ENCODE data around the gene STAP1. TPM values are rescaled to one million over a fixed set of nuclear protein-coding genes. Genes with fewer than 3 reads are reported as not detected.
A peak's percentile ranks its signal among the peaks of the same experiment; 100 is the strongest.

STAP1 gene
- total RNA-seq, 1 donor from 2014 or later: 1.7 TPM

DNA sequence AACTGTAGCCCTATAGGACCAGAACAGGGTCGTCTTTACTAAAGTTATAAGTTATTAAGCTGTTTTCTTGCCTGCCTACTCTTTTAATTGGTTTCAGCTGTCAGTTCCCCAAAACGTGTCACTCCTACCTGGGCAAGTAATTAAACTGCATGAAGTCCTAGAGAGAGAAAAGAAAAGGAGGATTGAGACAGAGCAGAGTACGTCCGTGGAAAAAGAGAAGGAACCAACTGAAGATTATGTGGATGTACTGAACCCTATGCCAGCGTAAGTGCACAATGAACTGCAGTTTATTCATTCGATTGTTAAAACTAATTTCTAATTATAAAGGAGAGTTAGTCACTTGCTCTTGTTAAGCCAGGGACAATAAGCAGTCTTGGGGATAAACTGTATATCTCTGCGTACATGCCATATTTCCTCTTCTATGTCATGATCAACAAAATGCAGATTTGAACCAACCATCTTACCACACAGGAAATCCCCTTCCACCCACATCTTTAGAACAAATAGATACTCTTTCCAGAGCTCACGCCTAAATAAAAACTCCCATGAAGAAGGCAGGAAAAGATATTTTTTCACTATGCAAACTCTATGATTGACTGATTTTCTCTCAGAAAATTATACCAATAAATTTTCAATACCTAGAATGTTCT lies 22.8 kb downstream of the STAP1 start:
- intact Hi-C loops (cut with DNase I): no loop called here
- no peak overlapping the region for H3K27ac ChIP-seq
- H3K4me1 ChIP-seq: no peaks in the 10 kb centered on the region
- TF ChIP-seq, protein P1, sequence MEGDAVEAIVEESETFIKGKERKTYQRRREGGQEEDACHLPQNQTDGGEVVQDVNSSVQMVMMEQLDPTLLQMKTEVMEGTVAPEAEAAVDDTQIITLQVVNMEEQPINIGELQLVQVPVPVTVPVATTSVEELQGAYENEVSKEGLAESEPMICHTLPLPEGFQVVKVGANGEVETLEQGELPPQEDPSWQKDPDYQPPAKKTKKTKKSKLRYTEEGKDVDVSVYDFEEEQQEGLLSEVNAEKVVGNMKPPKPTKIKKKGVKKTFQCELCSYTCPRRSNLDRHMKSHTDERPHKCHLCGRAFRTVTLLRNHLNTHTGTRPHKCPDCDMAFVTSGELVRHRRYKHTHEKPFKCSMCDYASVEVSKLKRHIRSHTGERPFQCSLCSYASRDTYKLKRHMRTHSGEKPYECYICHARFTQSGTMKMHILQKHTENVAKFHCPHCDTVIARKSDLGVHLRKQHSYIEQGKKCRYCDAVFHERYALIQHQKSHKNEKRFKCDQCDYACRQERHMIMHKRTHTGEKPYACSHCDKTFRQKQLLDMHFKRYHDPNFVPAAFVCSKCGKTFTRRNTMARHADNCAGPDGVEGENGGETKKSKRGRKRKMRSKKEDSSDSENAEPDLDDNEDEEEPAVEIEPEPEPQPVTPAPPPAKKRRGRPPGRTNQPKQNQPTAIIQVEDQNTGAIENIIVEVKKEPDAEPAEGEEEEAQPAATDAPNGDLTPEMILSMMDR (IDR thresholded peaks at IDR 0.05): no peak
- no peaks in the 10 kb centered on the region for H3K27me3 ChIP-seq
- ATAC-seq (no peak), DNase-seq (no peak)
- no peaks in the 10 kb centered on the region for H3K36me3 ChIP-seq
- no peak overlapping the region for H3K4me3 ChIP-seq
- H3K9me3 ChIP-seq: no peaks in the 10 kb centered on the region

GRCh38 chr4:67581913-67582312 lies 23.4 kb downstream of the STAP1 start:
- intact Hi-C loops (cut with DNase I): no loop called here
- no peak overlapping the region for H3K27ac ChIP-seq
- H3K27me3 ChIP-seq: no peaks in the 10 kb centered on the region
- no peaks in the 10 kb centered on the region for H3K4me1 ChIP-seq
- ATAC-seq: no peak
- no peaks in the 10 kb centered on the region for H3K36me3 ChIP-seq
- no peak overlapping the region for H3K4me3 ChIP-seq
- DNase-seq: no peak
- TF ChIP-seq, protein P1 (IDR thresholded peaks at IDR 0.05): no peak
- H3K9me3 ChIP-seq: no peaks in the 10 kb centered on the region

DNA sequence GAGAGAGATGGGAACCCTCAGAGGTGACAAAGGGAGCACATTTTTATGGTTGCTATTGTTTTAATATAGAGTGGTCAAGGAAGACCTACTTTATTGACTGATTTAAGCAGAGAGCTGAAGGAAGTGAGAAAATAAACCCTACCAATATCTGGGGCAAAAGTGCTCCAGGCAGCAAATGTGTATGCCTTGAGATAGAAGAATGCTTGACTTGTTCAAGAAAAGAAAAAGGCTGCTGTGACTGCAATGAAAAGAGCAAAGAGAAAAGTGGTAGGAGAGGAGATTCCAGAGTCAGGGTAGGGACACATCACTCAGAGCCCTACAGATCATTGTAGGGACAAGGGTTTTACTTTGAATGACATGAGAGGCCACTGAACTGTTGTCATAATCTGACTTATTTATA lies 26.0 kb downstream of the STAP1 start:
- no peak for ATAC-seq
- H3K27ac ChIP-seq: no peak overlapping the region
- no peak overlapping the region for H3K4me3 ChIP-seq
- intact Hi-C loops (cut with DNase I): no loop called here
- DNase-seq: no peak
- no peaks in the 10 kb centered on the region for H3K4me1 ChIP-seq
- H3K27me3 ChIP-seq: no peaks in the 10 kb centered on the region
- H3K9me3 ChIP-seq: no peaks in the 10 kb centered on the region
- TF ChIP-seq, protein P1 (IDR thresholded peaks at IDR 0.05): no peak
- no peaks in the 10 kb centered on the region for H3K36me3 ChIP-seq

DNA sequence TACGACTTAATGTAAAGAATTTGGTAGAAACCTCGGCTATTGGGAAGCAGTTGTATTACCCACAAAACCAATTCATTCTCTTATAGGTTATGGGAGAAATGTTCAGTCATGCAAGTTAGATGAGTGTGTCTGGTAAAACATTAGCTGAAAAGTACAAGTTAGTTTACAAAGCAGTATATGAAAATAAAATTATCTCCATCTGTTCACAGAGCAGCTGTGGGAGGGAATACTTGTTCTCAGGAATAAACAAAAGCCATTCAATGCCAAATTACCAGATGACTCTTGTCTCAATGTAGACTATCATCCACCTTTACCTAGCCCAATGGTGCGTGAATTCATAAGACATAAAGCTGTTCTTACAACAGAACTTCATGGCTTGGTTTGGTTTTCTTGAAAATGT lies 28.6 kb downstream of the STAP1 start:
- Histone ChIP-seq H3K9me3 (no peaks in the 10 kb centered on the region), H3K27ac (no peak overlapping the region), H3K36me3 (no peaks in the 10 kb centered on the region), H3K4me3 (no peak overlapping the region), H3K27me3 (no peaks in the 10 kb centered on the region), H3K4me1 (no peaks in the 10 kb centered on the region)
- DNase-seq (no peak), ATAC-seq (no peak)
- TF ChIP-seq, protein P1 (IDR thresholded peaks at IDR 0.05): no peak
- intact Hi-C loops (cut with DNase I): no loop called here

DNA sequence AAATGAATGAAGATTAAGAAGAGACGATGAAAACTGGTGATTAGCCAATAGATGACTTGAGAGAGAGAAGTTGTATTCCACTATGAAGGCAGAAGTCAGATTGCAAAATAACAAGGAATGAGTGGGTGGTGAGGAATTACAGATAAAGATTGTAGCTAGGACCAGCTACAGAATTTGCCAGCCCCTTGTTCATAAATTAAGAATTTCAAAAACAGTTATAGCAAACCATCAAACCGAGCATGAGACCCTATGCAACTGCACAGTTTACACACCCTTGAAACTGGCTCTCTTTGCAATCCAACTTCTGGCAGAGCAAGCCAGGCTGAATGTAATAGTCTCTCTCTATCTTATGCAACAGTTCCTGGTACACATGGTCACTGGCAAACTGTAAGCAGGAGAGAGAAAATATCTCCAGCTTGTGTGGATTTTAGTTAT lies 35.2 kb downstream of the STAP1 start:
- intact Hi-C loops (cut with DNase I): no loop called here
- H3K4me3 ChIP-seq: no peak overlapping the region
- no peak overlapping the region for H3K27ac ChIP-seq
- TF ChIP-seq, protein P1 (IDR thresholded peaks at IDR 0.05): no peak
- no peaks in the 10 kb centered on the region for H3K36me3 ChIP-seq
- no peaks in the 10 kb centered on the region for H3K9me3 ChIP-seq
- DNase-seq (no peak), ATAC-seq (peak; percentile 72)
- no peaks in the 10 kb centered on the region for H3K27me3 ChIP-seq
- no peaks in the 10 kb centered on the region for H3K4me1 ChIP-seq

All from upper lobe of right lung (tissue), 1 donor.